Memory B cell (primary cell): ENCODE results near the gene ERN1.
"Not testable (repeated sequence)": the region's sequence is repeated elsewhere in the genome, so short reads cannot be mapped to it uniquely, and the experiment has no call there.

ENCODE experiments used
- ATAC-seq: fragments of 150-1000 bp; cut with Tn5 transposase; 2 replicates; pipeline ENCODE4 v1.10.0; 2021; ENCODE audit warnings: low read depth, mild to moderate bottlenecking, moderate library complexity
- DNase-seq, 2 donors: peaks; one replicate each; pipeline ENCODE4 v3.0.0; 2022; ENCODE audit warnings: low spot score in 2 of 2
- H3K27ac Mint-ChIP-seq: one replicate; pipeline ENCODE4 v1.8.0; 2022; ENCODE audit warnings: mild to moderate bottlenecking, moderate library complexity, mixed read lengths
- H3K27me3 Mint-ChIP-seq: one replicate; pipeline ENCODE4 v1.8.0; 2022; ENCODE audit warnings: mixed read lengths
- H3K36me3 Mint-ChIP-seq: one replicate; pipeline ENCODE4 v1.8.0; 2022; ENCODE audit warnings: mild to moderate bottlenecking, mixed read lengths
- H3K4me1 Mint-ChIP-seq: one replicate; pipeline ENCODE4 v1.8.0; 2022; ENCODE audit warnings: mixed read lengths
- H3K4me3 Mint-ChIP-seq: one replicate; pipeline ENCODE4 v1.8.0; 2022; ENCODE audit warnings: mild to moderate bottlenecking, moderate library complexity, mixed read lengths
- H3K9me3 Mint-ChIP-seq: one replicate; pipeline ENCODE4 v1.8.0; 2022; ENCODE audit warnings: mixed read lengths

The ERN1 gene

DNA sequence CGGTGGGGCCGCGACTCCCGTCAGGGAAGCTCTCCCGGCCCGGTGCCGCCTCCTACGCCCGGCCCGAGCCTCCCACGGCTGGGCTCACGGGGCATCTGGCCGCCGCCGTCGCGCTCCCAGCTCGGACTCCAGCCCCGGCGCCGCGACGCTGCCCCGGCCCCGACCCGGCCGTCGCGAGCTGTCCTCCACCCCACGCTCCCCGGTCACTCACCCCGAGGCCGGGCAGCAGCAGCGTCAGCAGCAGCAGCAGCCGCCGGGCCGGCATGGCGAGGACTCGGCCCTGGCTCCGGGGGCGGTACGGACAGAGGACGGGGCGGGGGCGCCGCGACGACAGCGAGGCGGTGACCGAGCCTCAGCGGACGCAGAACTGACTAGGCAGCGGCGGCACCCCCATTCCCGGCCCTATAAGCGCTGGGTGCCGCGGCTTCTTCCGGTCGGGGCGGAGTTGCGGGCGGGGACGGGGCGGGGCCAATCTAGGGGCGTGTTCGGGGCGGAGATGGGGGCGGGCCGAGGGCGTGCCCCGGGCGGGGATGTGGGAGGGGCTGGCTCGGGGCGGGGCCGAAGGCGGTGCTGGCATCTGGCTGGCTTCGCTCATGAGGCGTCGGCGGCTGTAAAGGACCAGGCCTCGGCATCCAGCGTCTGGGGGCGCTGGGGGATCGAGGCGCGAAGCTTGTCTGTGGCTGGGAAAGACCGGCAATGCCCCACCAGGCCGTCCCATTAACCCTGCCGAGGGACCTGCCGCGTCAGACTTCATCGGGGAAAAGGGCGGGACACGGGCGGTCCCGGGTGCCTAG lies at the start of gene ERN1:
Gene ERN1 (minus strand): TSS at position 380 of the 794 bp plus-strand sequence. CDS start 115 bp downstream, at position 265.
- peaks cover 16% of the 10 kb centered on the region for H3K4me1 Mint-ChIP-seq
- peak; percentile 85 for ATAC-seq
- peak within 1 kb of the TSS; percentile 90 for H3K27ac Mint-ChIP-seq
- H3K36me3 Mint-ChIP-seq = no peaks in the 10 kb centered on the region
- DNase-seq = peak; percentile 82 to 88
- H3K4me3 Mint-ChIP-seq = peak within 1 kb of the TSS; percentile 85
- H3K9me3 Mint-ChIP-seq = no peaks in the 10 kb centered on the region
- H3K27me3 Mint-ChIP-seq = no peaks in the 10 kb centered on the region

DNA sequence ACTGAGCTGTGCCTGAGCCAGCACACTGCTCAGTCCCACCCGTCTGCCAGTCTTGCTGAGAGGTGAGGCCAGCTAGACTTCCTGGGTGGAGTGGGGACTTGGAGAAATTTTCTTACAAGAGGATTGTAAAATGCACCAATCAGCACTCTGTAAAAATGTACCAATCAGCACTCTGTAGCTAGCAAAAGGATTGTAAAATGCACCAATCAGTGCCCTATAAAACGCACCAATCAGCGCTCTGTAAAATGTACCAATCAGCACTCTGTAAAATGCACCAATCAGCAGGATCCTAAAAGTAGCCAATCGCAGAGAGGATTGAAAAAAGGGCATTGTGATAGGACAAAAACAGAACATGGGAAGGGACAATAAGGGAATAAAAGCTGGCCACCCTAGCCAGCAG lies 49.1 kb upstream of the ERN1 start:
- not testable (repeated sequence) for H3K9me3 Mint-ChIP-seq, H3K27me3 Mint-ChIP-seq, H3K4me1 Mint-ChIP-seq, ATAC-seq, DNase-seq, H3K36me3 Mint-ChIP-seq, H3K27ac Mint-ChIP-seq, H3K4me3 Mint-ChIP-seq

DNA sequence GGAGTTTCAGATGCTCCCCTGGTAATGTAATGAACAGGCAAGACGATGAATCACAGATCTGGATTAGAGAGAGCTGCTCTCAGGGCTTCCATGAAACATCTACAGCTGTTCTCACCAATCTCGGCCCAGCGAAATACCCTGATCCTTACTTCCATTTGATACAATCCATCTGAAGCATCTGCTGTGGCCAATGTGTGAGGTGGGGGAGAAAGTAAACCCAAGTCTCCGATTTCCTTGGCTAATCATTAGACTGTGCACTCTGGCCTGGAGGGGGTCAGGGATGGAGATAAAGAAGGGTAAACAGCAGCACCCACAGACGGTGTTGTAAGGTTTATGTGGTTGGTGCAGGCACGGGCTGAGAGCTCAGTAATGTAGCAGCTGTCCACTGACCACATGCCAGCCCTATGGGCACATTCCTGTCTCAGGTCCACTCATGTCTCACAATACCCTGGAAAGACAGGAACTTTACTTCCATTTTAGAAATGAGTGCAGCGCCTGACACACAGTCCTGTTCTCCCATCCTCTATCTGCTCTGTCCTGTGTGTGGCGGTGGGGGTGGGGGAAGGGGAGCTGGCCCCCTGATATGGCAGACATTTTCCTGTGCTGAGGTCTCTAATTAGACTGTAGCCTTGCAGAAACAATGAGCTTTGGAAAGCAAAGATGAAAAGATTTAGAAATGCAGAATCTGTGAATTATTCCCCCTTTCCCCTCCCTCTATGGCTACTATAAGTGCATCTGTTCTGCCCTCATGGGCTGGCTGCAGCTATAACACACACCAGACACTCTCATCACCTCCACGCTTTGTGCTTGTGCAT lies 48.3 kb upstream of the ERN1 start:
- H3K4me3 Mint-ChIP-seq = no peak overlapping the region
- ATAC-seq (no peak), DNase-seq (no peak)
- no peak overlapping the region for H3K27ac Mint-ChIP-seq
- H3K9me3 Mint-ChIP-seq = peaks cover 2% of the 10 kb centered on the region
- no peaks in the 10 kb centered on the region for H3K4me1 Mint-ChIP-seq
- no peaks in the 10 kb centered on the region for H3K27me3 Mint-ChIP-seq
- peaks cover 4% of the 10 kb centered on the region for H3K36me3 Mint-ChIP-seq

DNA sequence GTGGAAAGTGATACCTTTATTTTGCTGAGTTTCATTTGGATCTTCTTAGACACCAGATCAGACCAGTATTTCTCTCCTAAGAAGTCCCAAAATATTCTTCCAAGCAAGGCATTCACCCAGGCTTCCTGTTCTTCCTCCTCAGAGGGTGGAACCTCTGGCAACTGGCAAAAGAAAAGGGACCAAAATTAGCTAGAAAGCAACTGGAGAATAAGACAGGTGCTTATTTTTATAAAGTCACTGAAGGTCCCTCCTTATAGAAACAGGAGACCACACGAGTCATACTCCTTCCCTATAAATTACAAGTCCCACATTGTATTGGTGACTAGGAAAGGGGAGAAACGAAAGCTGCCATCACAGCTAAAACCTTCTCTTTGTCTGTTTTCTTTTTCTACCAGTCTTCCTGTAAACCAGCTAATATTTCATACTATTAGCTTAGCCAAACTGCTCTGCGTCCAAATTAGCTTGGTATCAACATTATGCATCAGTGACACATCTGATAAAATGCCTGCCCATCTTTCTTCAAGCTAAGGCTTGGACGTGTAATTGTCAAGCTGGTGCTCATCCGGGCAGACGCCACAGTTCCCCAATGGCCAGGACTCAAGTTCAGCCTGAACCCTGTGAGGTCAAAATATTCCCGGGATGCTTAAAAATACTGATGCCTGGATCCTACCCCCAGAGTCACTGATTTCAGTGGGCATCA lies 47.5 kb upstream of the ERN1 start:
- no peaks in the 10 kb centered on the region for H3K27me3 Mint-ChIP-seq
- no peak overlapping the region for H3K27ac Mint-ChIP-seq
- H3K9me3 Mint-ChIP-seq = peaks cover 2% of the 10 kb centered on the region
- peaks cover 5% of the 10 kb centered on the region for H3K36me3 Mint-ChIP-seq
- DNase-seq (no peak), ATAC-seq (no peak)
- no peak overlapping the region for H3K4me3 Mint-ChIP-seq
- H3K4me1 Mint-ChIP-seq = no peaks in the 10 kb centered on the region

DNA sequence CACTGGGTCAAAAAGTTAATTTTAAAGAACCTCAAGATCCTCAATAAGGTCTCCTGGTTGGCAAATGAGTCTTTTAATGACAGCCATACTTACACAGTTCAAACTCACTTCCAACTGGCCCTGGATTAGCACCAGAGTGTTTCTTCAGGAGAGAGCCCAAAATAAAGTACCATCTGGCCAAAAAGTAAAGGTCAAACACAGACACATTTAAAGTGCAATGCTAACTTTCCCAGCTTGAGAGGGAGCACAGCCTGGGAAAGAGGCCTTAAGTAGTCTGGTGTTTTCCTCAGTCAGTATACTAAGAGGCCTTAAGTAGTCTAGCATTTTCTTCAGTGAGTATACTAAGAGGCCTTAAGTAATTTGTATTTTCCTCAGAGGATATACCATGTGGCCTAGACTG lies 46.6 kb upstream of the ERN1 start:
- Mint-ChIP-seq H3K4me3 (no peak overlapping the region), H3K27ac (no peak overlapping the region), H3K9me3 (peaks cover 2% of the 10 kb centered on the region), H3K27me3 (no peaks in the 10 kb centered on the region), H3K4me1 (no peaks in the 10 kb centered on the region), H3K36me3 (peaks cover 5% of the 10 kb centered on the region)
- DNase-seq = no peak
- no peak for ATAC-seq

DNA sequence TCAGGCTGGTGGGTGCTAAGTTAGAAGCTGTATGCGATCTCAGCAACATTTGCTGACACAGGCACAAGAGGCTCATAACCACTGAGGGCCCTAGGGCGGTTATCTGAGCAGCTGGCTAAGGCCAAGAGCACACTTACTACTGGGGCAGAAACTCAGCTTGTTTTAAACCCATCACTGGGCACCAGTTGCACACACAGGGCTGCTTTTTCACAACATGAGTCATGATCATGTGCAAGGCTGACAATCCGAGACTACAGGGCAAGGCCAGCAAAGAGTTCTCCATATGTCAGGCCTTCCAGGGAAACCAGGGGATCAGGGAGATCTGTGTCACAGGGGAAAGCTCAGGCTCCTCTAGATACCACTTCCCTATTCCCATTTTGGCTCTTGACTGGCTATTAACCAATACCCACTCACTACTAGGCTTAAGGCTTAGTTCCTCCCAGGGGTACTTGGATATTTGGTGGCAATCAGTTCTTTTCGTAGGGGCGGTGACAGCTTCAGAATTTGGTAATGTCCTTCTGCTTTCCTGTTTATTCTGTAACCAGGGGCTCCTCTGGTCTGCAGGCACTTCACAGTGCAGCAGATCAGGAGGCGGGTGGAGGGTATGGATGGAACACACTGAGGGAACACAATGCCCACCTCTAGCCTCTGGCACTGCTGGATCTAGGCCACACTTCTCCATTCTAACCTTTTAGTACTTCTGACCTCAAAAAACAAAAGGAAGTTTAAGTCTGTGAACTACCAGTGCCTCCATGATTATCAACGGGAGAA lies 44.9 kb upstream of the ERN1 start:
- peaks cover 16% of the 10 kb centered on the region for H3K36me3 Mint-ChIP-seq
- no peaks in the 10 kb centered on the region for H3K27me3 Mint-ChIP-seq
- DNase-seq = no peak
- no peaks in the 10 kb centered on the region for H3K4me1 Mint-ChIP-seq
- no peak overlapping the region for H3K4me3 Mint-ChIP-seq
- no peak for ATAC-seq
- H3K27ac Mint-ChIP-seq = no peak overlapping the region
- H3K9me3 Mint-ChIP-seq = peaks cover 2% of the 10 kb centered on the region

DNA sequence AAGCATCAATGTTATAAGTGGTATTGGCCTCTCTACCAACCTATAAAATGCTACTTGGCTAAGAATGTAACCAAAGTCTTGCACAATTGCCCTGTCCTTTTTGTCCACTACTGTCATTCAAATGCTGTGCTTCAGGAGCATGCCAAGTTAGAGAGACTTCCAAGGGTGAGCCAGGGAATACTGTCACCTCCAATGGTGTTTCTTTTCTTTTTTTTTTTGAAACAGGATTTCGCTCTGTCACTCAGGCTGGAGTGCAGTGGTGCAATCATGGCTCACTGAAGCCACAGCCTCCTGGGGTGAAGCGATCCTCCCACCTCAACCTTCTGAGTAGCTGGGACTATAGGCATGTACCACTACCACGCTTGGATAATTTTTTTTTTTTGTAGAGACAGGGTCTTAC lies 43.7 kb upstream of the ERN1 start:
- no peaks in the 10 kb centered on the region for H3K9me3 Mint-ChIP-seq
- H3K4me1 Mint-ChIP-seq = no peaks in the 10 kb centered on the region
- ATAC-seq = no peak
- no peaks in the 10 kb centered on the region for H3K27me3 Mint-ChIP-seq
- DNase-seq = no peak
- peaks cover 16% of the 10 kb centered on the region for H3K36me3 Mint-ChIP-seq
- H3K4me3 Mint-ChIP-seq = no peak overlapping the region
- H3K27ac Mint-ChIP-seq = no peak overlapping the region

DNA sequence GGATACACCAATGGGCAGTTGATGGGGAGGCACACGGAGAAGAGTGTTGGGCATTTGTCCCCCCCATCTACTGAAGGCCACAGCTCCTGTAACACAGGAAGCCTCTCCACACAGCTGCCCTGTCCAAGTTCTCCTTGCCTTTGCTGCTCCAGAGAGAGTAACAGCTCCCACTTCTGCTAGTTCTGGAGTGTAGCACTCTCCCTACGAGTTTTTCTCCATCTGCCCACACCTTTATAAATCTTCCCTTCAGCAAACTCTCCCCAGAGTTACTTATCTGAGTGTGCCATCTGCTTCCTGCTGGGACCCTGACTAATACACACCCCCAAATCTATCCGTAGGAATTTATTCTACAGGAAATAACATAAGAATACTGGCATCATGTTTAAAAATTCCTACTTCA lies 42.6 kb upstream of the ERN1 start:
- ATAC-seq = no peak
- no peaks in the 10 kb centered on the region for H3K9me3 Mint-ChIP-seq
- DNase-seq = no peak
- H3K27ac Mint-ChIP-seq = no peak overlapping the region
- no peaks in the 10 kb centered on the region for H3K27me3 Mint-ChIP-seq
- H3K4me3 Mint-ChIP-seq = no peak overlapping the region
- peaks cover 13% of the 10 kb centered on the region for H3K36me3 Mint-ChIP-seq
- no peaks in the 10 kb centered on the region for H3K4me1 Mint-ChIP-seq

DNA sequence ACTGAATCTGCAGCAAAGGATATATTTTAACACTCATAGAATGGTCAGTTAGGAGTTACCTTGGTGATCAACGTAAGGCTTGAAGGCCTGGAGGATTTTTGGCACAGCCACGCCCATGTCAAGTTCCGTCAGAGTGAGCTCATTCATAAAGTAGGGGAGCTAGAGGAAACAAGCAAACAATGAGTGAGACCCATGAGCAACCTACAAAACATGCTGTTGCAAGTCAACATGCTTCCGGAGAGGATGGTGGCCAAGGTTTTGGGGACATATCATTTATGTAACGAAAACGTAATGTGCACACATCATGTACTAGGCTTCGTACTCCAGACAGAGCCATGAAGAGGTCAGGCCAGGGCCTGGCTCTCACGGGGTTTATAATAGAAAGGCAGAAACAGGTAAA lies 41.1 kb upstream of the ERN1 start:
- Mint-ChIP-seq H3K9me3 (no peaks in the 10 kb centered on the region), H3K4me3 (no peak overlapping the region), H3K36me3 (peaks cover 15% of the 10 kb centered on the region), H3K4me1 (no peaks in the 10 kb centered on the region), H3K27me3 (no peaks in the 10 kb centered on the region), H3K27ac (no peak overlapping the region)
- DNase-seq = no peak
- no peak for ATAC-seq

DNA sequence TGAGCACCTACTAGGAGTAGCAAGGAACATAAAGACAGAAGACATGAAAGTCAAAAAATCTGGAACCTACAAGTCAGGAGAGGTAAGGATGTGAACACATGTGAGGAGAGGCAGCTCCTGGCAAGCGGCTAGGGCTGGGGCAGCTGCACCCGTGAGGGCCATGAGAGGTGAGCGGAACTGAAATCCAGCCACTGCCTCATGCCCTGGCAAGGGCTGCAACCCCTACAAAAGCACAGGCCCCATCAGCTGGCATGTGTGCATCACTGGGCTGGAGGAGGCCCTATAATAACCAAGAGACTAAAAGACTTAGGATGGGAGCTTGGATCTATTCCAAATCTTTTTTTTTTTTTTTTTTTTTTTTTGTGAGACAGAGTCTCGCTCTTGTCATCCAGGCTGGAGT lies 40.3 kb upstream of the ERN1 start:
- Mint-ChIP-seq H3K27ac (no peak overlapping the region), H3K4me1 (no peaks in the 10 kb centered on the region), H3K4me3 (no peak overlapping the region), H3K27me3 (no peaks in the 10 kb centered on the region), H3K9me3 (no peaks in the 10 kb centered on the region), H3K36me3 (peaks cover 15% of the 10 kb centered on the region)
- ATAC-seq (no peak), DNase-seq (no peak)

DNA sequence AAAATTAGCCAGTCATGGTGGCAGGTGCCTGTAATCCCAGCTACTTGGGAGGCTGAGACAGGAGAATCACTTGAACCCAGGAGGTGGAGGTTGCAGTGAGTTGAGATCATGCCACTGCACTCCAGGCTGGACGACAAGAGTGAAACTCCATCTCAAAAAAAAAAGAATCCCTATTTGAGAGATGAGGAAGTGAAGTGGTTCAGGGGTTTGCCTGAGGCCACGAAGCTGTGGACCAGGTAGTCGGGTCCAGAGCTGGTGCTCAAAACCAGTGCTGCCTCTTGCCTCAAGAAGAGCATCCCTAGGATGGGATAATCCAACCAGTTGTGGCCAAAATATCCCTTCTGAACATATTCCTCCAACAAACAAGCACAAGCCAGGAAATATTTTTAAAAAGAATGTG lies 37.7 kb upstream of the ERN1 start:
- H3K27ac Mint-ChIP-seq, H3K4me3 Mint-ChIP-seq, H3K4me1 Mint-ChIP-seq, H3K27me3 Mint-ChIP-seq, ATAC-seq, DNase-seq, H3K9me3 Mint-ChIP-seq: not testable (repeated sequence)
- H3K36me3 Mint-ChIP-seq = peaks cover 15% of the 10 kb centered on the region

DNA sequence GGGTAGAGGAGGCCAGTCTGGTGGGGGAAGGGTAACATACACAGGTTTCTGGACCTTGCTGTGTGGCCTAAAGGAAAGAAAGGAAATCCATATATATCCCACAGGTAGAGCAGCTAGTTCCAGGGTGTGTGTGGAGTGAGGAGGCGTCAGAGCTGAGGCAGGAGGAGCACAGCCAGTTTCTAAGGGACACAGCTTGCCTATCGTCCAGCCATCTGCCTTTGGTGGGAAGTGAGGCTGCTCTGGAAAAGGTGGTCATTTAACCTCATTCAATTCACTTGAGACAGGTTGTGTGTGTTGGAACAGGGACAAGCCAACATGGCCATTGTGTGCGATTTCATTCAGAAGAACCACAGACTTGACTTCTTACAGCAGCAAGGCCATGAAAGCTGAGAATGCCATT lies 36.9 kb upstream of the ERN1 start:
- DNase-seq = no peak
- Mint-ChIP-seq H3K27ac (peak overlapping the region; percentile 23), H3K36me3 (peaks cover 13% of the 10 kb centered on the region), H3K4me3 (no peak overlapping the region), H3K27me3 (no peaks in the 10 kb centered on the region), H3K4me1 (no peaks in the 10 kb centered on the region), H3K9me3 (no peaks in the 10 kb centered on the region)
- no peak for ATAC-seq

DNA sequence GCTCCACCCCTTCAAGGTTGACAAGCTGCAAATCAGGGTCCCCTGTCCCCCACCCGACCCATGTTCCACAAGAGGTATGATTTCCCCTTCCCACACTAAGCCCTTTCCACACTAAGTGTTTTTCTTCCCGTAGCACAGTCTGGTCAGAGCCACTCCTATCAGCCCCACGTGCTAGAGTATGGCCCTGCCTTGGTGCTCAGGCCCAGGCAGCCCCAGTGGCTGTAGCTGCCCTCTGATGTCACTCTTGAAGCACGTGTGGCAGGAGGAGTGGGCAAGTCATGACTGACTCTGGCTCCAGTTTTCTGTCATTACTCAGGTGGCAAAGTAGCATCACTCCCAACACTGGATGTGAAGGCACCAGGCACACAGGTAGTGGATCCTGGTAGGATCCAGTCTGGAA lies 35.4 kb upstream of the ERN1 start:
- Mint-ChIP-seq H3K27ac (no peak overlapping the region), H3K27me3 (no peaks in the 10 kb centered on the region), H3K4me1 (no peaks in the 10 kb centered on the region), H3K36me3 (peaks cover 6% of the 10 kb centered on the region), H3K4me3 (no peak overlapping the region), H3K9me3 (no peaks in the 10 kb centered on the region)
- no peak for DNase-seq
- ATAC-seq = no peak
